H1 (cell line): ENCODE measurements around the gene BBX. TPM values are rescaled to one million over a fixed set of nuclear protein-coding genes. Genes with fewer than 3 reads are reported as not detected.

Experiments
- CHD7 ChIP-seq: fragments of 300-600 bp; sonication (generic); IDR thresholded peaks from 2 replicates; pipeline ENCODE4 v1.7.1; 2012; ENCODE audit warnings: low read length, moderate library complexity, mild to moderate bottlenecking, inconsistent platforms; ENCODE audit not compliant: insufficient replicate concordance
- polyA plus RNA-seq, 7 experiments: library from polyadenylated mRNA; depleted of rRNA in 3 of 7; stranded (reverse) in 5 of 7; unstranded in 2 of 7; fragments of >200 nt in 5 of 7; fragments of 200-250 nt in 2 of 7; gene quantifications; 1 replicate in 5 of 7; 2 replicates in 1 of 7; 4 replicates in 1 of 7; pipeline versions ENCODE4 v1.2.1 to v1.2.3, GENCODE V29; 2011 to 2013; ENCODE audit warnings: missing spikeins in 2 of 7, mixed read lengths in 2 of 7
- total RNA-seq: library from RNA; stranded (reverse); fragmentation: NEBNext Ultra II Directional; extraction: Animal tissue kit (Norgen Biotek cat#: 25700); gene quantifications from 2 replicates; pipeline ENCODE4 v1.2.1, GENCODE V29; 2021

Gene BBX
- total and polyA plus RNA-seq, 2 of the 8 experiments (the other 6 are each of a cell fraction or from before 2014, with no cell fraction given) = 11.0 to 42.5 TPM

- TF ChIP-seq CHD7 = no peak
These were observed 188.1 kb downstream of the BBX start (continued) for GRCh38 chr3:107710851-107711250.
